Hepatocyte (in vitro differentiated cells): ENCODE data around the gene LMTK2. TPM values are rescaled to one million over a fixed set of nuclear protein-coding genes. Genes with fewer than 3 reads are reported as not detected.

Experiments used
- DNase-seq: peaks from one replicate; pipeline ENCODE4 v3.0.0-alpha.2; 2016; ENCODE audit warnings: low spot score
- H2AFZ ChIP-seq: fragments of 200-600 bp; sonication (generic); 2 replicates; pipeline ENCODE4 v1.6.0; 2016; ENCODE audit warnings: antibody characterized with exemption, mild to moderate bottlenecking
- H3K27ac ChIP-seq: fragments of 200-600 bp; sonication (generic); 2 replicates; pipeline ENCODE4 v1.5.1; 2016; ENCODE audit warnings: mild to moderate bottlenecking
- H3K27me3 ChIP-seq: fragments of 200-600 bp; sonication (generic); 2 replicates; pipeline ENCODE4 v1.6.1; 2016
- H3K36me3 ChIP-seq: fragments of 200-600 bp; sonication (generic); replicated peaks from 2 replicates; pipeline ENCODE4 v1.5.1; 2016; ENCODE audit warnings: low read depth; ENCODE audit not compliant: insufficient read depth
- H3K4me1 ChIP-seq: fragments of 200-600 bp; sonication (generic); 2 replicates; pipeline ENCODE4 v1.5.1; 2016; ENCODE audit warnings: mild to moderate bottlenecking, moderate library complexity; ENCODE audit not compliant: insufficient read depth
- H3K4me2 ChIP-seq: fragments of 200-600 bp; sonication (generic); 2 replicates; pipeline ENCODE4 v1.6.0; 2016
- H3K4me3 ChIP-seq: fragments of 200-600 bp; sonication (generic); 2 replicates; pipeline ENCODE4 v1.5.1; 2016; ENCODE audit warnings: mild to moderate bottlenecking
- H3K79me2 ChIP-seq: fragments of 200-600 bp; sonication (generic); 2 replicates; pipeline ENCODE4 v1.6.0; 2017; ENCODE audit warnings: mild to moderate bottlenecking
- H3K9me2 ChIP-seq: fragments of 200-600 bp; sonication (generic); replicated peaks from 2 replicates; pipeline ENCODE4 v1.6.0; 2017; ENCODE audit warnings: mild to moderate bottlenecking; ENCODE audit not compliant: insufficient read depth
- H3K9me3 ChIP-seq: fragments of 200-600 bp; sonication (generic); 2 replicates; pipeline ENCODE4 v1.5.1; 2016; ENCODE audit warnings: low read depth, mild to moderate bottlenecking
- H4K20me1 ChIP-seq: fragments of 200-600 bp; sonication (generic); 2 replicates; pipeline ENCODE4 v1.6.0; 2016; ENCODE audit warnings: mild to moderate bottlenecking; ENCODE audit not compliant: insufficient read depth, poor library complexity, severe bottlenecking
- EZH2 ChIP-seq: fragments of 200-600 bp; sonication (generic); IDR thresholded peaks from 2 replicates; pipeline ENCODE4 v1.6.1; 2016; ENCODE audit warnings: antibody characterized with exemption, mild to moderate bottlenecking, borderline replicate concordance
- EZH2phosphoT487 ChIP-seq: fragments of 200-600 bp; sonication (generic); IDR thresholded peaks from one replicate; pipeline ENCODE4 v1.6.1; 2018; ENCODE audit warnings: antibody characterized with exemption, mild to moderate bottlenecking, low read depth, moderate library complexity; ENCODE audit not compliant: unreplicated experiment, severe bottlenecking
- WGBS: methylation state at CpG from one replicate; pipeline ENCODE4 v1.1.6; 2016; ENCODE audit warnings: low lambda C conversion rate; ENCODE audit errors: missing lambda C conversion rate; 5-methylcytosine and 5-hydroxymethylcytosine counted together
- polyA plus RNA-seq: library from polyadenylated mRNA; unstranded; fragments of >200 nt; fragmentation: Nextera tagmentation; extraction: Ambion mirVana; gene quantifications from 2 replicates; pipeline ENCODE4 v1.2.1, GENCODE V29; 2016
- total RNA-seq: library from RNA; depleted of rRNA; stranded (reverse); fragments of >200 nt; gene quantifications from 2 replicates; pipeline ENCODE4 v1.2.3, GENCODE V29; 2014
- TF ChIP-seq, protein P1 (sequence below): fragments of 200-600 bp; sonication (generic); IDR thresholded peaks from 2 replicates; pipeline ENCODE4 v1.5.1; 2016; ENCODE audit warnings: antibody characterized with exemption, mild to moderate bottlenecking; ENCODE audit not compliant: poor library complexity

Gene LMTK2
- total and polyA plus RNA-seq, 2 experiments from 2014 or later = 5.0 to 13.1 TPM

DNA sequence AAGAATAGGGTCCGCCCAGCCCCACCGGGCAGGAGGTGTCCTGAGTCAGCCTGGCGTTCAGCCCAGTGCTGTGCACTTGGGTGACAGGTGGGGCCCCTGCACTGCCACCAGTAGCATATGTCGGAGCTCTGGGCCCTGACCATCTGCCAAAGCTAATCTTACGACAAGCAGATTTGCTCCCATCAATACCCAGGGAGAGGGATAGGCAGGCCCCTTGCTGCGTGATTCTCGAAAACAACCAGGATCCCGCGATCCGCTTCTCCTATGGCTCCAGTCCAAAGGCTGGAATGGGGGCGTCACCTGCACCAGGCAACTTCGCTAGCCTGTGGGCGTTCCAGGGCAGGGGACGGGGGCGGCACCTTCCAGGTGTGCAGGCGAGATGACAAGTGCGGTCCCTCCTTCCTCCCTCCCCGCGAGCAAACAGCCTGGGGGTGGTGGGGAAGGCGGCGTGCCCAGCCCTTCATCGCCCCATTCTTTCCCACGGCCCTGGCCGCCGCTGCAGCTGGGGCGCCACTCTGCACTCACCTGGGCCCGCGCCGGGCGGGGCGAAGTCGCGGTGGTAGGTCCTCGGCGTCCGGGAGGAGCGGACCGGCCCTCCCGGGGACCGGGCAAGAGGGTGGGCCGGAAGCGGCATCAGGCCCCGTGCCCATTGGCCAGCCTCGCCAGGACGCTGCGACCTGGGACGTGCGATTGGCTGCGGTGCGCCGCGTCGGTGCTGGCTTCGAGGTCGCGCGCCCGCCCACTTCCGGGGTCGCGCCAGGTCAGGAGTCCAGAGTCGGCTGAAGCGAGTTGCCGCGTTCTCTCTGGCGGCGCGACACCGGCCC, 145.2 kb downstream of the LMTK2 start, which contains the start of gene TECPR1:
TSS of gene TECPR1 (minus strand) at position 632 of the 824 bp plus-strand sequence. CDS start 6,086 bp downstream, outside the sequence.
- H3K27ac ChIP-seq = peak within 1 kb of the TSS; percentile 85
- H3K9me3 ChIP-seq = no peaks in the 10 kb centered on the region
- H3K79me2 ChIP-seq = peaks cover 36% of the 10 kb centered on the region
- 2% methylated on average over 54 of the region's 69 CpGs for WGBS
- H3K4me2 ChIP-seq = peak within 1 kb of the TSS; percentile 90
- DNase-seq = peak; percentile 97
- no peaks in the 10 kb centered on the region for H4K20me1 ChIP-seq
- peak within 1 kb of the TSS; percentile 94 for H3K4me3 ChIP-seq
- H3K4me1 ChIP-seq = peaks cover 13% of the 10 kb centered on the region
- H3K36me3 ChIP-seq = no peaks in the 10 kb centered on the region
- TF ChIP-seq EZH2 (no peak), EZH2phosphoT487 (no peak)
- TF ChIP-seq, protein P1, sequence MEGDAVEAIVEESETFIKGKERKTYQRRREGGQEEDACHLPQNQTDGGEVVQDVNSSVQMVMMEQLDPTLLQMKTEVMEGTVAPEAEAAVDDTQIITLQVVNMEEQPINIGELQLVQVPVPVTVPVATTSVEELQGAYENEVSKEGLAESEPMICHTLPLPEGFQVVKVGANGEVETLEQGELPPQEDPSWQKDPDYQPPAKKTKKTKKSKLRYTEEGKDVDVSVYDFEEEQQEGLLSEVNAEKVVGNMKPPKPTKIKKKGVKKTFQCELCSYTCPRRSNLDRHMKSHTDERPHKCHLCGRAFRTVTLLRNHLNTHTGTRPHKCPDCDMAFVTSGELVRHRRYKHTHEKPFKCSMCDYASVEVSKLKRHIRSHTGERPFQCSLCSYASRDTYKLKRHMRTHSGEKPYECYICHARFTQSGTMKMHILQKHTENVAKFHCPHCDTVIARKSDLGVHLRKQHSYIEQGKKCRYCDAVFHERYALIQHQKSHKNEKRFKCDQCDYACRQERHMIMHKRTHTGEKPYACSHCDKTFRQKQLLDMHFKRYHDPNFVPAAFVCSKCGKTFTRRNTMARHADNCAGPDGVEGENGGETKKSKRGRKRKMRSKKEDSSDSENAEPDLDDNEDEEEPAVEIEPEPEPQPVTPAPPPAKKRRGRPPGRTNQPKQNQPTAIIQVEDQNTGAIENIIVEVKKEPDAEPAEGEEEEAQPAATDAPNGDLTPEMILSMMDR = no peak
- H3K9me2 ChIP-seq = no peaks in the 10 kb centered on the region
- no peaks in the 10 kb centered on the region for H3K27me3 ChIP-seq
- peak within 1 kb of the TSS; percentile 82 for H2AFZ ChIP-seq

DNA sequence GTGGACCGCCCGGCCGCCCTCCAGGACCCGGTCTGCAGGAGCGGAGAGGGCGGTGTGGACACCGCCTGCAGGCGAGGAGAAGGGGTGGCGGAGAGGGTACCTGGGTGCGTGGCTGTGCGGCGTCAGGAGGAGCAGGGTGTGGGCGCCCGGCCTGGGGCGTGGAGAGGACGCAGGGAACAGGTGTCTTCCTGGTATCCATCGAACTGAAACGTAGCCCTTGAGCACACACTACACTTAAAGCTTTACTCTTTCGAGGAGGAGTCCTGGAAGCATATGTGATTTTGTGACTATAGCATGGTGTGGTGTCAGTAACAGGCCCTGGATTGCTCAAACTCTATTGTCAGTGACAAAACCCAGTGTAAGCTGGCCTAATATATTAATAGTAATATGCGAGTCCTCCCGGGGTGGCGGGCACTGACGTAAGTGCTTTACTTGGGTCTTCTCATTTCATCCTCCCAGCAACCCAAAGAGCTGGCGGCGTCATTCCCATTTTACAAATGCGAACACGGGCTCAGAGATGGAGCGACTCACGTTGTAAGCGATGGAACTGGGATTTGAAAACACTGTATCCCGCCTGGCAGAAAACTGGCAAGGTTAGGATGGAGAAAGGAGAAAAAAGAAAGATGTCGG, 145.9 kb downstream of the LMTK2 start:
- Histone ChIP-seq H3K4me2 (peak overlapping the region; percentile 90), H3K4me3 (peak overlapping the region; percentile 94), H3K4me1 (peaks cover 13% of the 10 kb centered on the region), H3K36me3 (no peaks in the 10 kb centered on the region), H3K27me3 (no peaks in the 10 kb centered on the region), H4K20me1 (no peaks in the 10 kb centered on the region), H3K9me2 (no peaks in the 10 kb centered on the region), H3K27ac (peak overlapping the region; percentile 78), H2AFZ (peak overlapping the region; percentile 58), H3K9me3 (no peaks in the 10 kb centered on the region), H3K79me2 (peaks cover 36% of the 10 kb centered on the region)
- 18% methylated on average over 31 of the region's 32 CpGs for WGBS
- TF ChIP-seq EZH2 (no peak), EZH2phosphoT487 (no peak)
- TF ChIP-seq, protein P1 = no peak
- no peak for DNase-seq

DNA sequence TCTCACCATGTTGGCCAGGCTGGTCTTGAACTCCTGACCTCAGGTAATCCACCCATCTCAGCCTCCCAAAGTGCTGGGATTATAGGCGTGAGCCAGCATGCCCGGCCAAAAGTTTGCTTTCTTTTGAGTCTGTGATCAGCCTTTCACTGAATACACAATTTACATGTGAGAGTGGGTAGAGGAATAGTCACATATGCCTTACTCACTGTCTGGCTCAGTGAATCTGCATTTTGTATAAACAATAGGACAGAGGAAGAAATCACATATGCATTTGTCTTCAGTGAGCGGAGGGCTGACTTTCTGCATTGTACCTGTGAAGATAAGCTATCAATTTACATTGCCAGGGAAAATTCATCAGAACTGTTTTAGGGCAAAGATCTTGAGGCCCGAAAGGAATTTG, 147.9 kb downstream of the LMTK2 start:
- Histone ChIP-seq H3K27ac (no peak overlapping the region), H2AFZ (no peak overlapping the region), H3K4me2 (no peak overlapping the region), H4K20me1 (no peaks in the 10 kb centered on the region), H3K4me3 (no peak overlapping the region), H3K4me1 (peaks cover 13% of the 10 kb centered on the region), H3K27me3 (no peaks in the 10 kb centered on the region), H3K36me3 (no peaks in the 10 kb centered on the region), H3K9me2 (no peaks in the 10 kb centered on the region), H3K9me3 (no peaks in the 10 kb centered on the region), H3K79me2 (peaks cover 33% of the 10 kb centered on the region)
- TF ChIP-seq EZH2 (no peak), EZH2phosphoT487 (no peak)
- TF ChIP-seq, protein P1 = no peak
- no peak for DNase-seq
- WGBS = 91% methylated on average over 4 of the region's 4 CpGs
